ENCODE data around the gene ACTR5. TPM values are rescaled to one million over a fixed set of nuclear protein-coding genes. Genes with fewer than 3 reads are reported as not detected.
A peak's percentile ranks its signal among the peaks of the same experiment; 100 is the strongest.

ACTR5 gene
- total and polyA plus RNA-seq, 2 of the 13 experiments (the other 11 are each of a cell fraction or from before 2014, with no cell fraction given) = 19.5 to 20.5 TPM

DNA sequence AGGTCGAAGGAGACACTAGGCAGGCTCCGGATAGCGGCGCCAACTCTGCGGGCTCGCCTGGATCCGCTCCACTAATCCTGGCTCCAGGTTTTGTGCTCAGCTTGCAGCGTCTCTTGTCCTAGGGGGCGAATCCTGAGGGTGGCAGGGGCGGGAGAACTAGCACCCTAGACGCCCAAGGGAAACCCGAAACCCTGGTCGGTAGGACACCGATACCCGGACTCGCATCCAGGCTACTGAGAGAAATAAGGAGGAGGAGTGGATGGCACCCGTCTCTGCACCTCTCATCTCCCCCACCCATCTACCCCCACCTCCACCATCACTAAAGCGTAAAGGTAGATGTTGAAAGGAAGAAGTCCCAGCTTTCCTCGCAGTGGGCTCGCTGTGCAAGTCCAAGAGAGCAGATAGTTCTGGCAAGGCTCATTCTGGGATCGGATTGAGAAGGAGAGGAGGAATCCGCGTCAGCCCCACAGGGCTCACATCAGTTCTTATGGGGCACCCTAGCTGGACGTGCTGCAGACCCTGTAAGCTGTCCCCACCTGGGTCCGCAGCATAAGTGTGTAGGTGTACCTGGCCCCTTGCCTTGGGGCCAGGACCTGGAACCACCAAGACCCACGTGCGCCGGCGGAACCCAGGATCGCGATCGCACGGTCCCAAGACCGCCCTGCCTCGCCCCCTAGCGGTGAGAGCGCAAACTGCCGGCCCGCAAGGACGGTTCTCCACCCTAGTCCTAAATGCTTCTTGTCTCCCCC lies 17.1 kb upstream of the ACTR5 start (continued):
- TF ChIP-seq REL (CRISPR knock-in tag; conservative IDR thresholded peaks at IDR 0.05) (no peak), SNAPC2 (CRISPR knock-in tag; IDR thresholded peaks at IDR 0.05) (no peak), ZNF501 (CRISPR knock-in tag; IDR thresholded peaks at IDR 0.05) (peak; percentile 90), ZNF225 (CRISPR knock-in tag; IDR thresholded peaks at IDR 0.05) (0 out of 2 replicates have a peak, but pooled peaks have one; percentile 47), ZNF282 (IDR thresholded peaks at IDR 0.05; ENCODE audit: partially characterized antibody) (no peak), TBP (CRISPR knock-in tag; IDR thresholded peaks at IDR 0.05) (no peak), ZNF615 (CRISPR knock-in tag; IDR thresholded peaks at IDR 0.05; ENCODE audit: borderline replicate concordance) (no peak), ZNF776 (CRISPR knock-in tag; IDR thresholded peaks at IDR 0.05) (no peak; the same call in 1 of the 2 replicates), KLF9 (CRISPR knock-in tag; IDR thresholded peaks at IDR 0.05; ENCODE audit: low read depth) (no peak), POLR2AphosphoS2 (IDR thresholded peaks at IDR 0.05; ENCODE audit: low read depth, low read length) (no peak), ZNF749 (CRISPR knock-in tag; IDR thresholded peaks at IDR 0.05; ENCODE audit: borderline replicate concordance) (no peak; the same call in 1 of the 2 replicates)
- TF ChIP-seq, protein P1, sequence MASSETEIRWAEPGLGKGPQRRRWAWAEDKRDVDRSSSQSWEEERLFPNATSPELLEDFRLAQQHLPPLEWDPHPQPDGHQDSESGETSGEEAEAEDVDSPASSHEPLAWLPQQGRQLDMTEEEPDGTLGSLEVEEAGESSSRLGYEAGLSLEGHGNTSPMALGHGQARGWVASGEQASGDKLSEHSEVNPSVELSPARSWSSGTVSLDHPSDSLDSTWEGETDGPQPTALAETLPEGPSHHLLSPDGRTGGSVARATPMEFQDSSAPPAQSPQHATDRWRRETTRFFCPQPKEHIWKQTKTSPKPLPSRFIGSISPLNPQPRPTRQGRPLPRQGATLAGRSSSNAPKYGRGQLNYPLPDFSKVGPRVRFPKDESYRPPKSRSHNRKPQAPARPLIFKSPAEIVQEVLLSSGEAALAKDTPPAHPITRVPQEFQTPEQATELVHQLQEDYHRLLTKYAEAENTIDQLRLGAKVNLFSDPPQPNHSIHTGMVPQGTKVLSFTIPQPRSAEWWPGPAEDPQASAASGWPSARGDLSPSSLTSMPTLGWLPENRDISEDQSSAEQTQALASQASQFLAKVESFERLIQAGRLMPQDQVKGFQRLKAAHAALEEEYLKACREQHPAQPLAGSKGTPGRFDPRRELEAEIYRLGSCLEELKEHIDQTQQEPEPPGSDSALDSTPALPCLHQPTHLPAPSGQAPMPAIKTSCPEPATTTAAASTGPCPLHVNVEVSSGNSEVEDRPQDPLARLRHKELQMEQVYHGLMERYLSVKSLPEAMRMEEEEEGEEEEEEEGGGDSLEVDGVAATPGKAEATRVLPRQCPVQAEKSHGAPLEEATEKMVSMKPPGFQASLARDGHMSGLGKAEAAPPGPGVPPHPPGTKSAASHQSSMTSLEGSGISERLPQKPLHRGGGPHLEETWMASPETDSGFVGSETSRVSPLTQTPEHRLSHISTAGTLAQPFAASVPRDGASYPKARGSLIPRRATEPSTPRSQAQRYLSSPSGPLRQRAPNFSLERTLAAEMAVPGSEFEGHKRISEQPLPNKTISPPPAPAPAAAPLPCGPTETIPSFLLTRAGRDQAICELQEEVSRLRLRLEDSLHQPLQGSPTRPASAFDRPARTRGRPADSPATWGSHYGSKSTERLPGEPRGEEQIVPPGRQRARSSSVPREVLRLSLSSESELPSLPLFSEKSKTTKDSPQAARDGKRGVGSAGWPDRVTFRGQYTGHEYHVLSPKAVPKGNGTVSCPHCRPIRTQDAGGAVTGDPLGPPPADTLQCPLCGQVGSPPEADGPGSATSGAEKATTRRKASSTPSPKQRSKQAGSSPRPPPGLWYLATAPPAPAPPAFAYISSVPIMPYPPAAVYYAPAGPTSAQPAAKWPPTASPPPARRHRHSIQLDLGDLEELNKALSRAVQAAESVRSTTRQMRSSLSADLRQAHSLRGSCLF (CRISPR knock-in tag; IDR thresholded peaks at IDR 0.05; ENCODE audit: borderline replicate concordance) = 0 out of 2 replicates have a peak, but pooled peaks have one; percentile 58
- TF ChIP-seq, protein P2, sequence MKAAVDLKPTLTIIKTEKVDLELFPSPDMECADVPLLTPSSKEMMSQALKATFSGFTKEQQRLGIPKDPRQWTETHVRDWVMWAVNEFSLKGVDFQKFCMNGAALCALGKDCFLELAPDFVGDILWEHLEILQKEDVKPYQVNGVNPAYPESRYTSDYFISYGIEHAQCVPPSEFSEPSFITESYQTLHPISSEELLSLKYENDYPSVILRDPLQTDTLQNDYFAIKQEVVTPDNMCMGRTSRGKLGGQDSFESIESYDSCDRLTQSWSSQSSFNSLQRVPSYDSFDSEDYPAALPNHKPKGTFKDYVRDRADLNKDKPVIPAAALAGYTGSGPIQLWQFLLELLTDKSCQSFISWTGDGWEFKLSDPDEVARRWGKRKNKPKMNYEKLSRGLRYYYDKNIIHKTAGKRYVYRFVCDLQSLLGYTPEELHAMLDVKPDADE (CRISPR knock-in tag; IDR thresholded peaks at IDR 0.05) = no peak
- TF ChIP-seq, protein P3, sequence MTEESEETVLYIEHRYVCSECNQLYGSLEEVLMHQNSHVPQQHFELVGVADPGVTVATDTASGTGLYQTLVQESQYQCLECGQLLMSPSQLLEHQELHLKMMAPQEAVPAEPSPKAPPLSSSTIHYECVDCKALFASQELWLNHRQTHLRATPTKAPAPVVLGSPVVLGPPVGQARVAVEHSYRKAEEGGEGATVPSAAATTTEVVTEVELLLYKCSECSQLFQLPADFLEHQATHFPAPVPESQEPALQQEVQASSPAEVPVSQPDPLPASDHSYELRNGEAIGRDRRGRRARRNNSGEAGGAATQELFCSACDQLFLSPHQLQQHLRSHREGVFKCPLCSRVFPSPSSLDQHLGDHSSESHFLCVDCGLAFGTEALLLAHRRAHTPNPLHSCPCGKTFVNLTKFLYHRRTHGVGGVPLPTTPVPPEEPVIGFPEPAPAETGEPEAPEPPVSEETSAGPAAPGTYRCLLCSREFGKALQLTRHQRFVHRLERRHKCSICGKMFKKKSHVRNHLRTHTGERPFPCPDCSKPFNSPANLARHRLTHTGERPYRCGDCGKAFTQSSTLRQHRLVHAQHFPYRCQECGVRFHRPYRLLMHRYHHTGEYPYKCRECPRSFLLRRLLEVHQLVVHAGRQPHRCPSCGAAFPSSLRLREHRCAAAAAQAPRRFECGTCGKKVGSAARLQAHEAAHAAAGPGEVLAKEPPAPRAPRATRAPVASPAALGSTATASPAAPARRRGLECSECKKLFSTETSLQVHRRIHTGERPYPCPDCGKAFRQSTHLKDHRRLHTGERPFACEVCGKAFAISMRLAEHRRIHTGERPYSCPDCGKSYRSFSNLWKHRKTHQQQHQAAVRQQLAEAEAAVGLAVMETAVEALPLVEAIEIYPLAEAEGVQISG (CRISPR knock-in tag; IDR thresholded peaks at IDR 0.05) = no peak; the same call in 1 of the 2 replicates
- TF ChIP-seq, protein P4, sequence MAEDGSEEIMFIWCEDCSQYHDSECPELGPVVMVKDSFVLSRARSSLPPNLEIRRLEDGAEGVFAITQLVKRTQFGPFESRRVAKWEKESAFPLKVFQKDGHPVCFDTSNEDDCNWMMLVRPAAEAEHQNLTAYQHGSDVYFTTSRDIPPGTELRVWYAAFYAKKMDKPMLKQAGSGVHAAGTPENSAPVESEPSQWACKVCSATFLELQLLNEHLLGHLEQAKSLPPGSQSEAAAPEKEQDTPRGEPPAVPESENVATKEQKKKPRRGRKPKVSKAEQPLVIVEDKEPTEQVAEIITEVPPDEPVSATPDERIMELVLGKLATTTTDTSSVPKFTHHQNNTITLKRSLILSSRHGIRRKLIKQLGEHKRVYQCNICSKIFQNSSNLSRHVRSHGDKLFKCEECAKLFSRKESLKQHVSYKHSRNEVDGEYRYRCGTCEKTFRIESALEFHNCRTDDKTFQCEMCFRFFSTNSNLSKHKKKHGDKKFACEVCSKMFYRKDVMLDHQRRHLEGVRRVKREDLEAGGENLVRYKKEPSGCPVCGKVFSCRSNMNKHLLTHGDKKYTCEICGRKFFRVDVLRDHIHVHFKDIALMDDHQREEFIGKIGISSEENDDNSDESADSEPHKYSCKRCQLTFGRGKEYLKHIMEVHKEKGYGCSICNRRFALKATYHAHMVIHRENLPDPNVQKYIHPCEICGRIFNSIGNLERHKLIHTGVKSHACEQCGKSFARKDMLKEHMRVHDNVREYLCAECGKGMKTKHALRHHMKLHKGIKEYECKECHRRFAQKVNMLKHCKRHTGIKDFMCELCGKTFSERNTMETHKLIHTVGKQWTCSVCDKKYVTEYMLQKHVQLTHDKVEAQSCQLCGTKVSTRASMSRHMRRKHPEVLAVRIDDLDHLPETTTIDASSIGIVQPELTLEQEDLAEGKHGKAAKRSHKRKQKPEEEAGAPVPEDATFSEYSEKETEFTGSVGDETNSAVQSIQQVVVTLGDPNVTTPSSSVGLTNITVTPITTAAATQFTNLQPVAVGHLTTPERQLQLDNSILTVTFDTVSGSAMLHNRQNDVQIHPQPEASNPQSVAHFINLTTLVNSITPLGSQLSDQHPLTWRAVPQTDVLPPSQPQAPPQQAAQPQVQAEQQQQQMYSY (CRISPR knock-in tag; IDR thresholded peaks at IDR 0.05) = peak; percentile 100
